PC-9 (cell line): ENCODE data around the gene SIAH3. TPM values are rescaled to one million over a fixed set of nuclear protein-coding genes. Genes with fewer than 3 reads are reported as not detected.

Source experiments
- BruUV-seq: library from RNA; stranded (reverse); fragments of 400-500 nt; replicated peaks from 2 replicates; lab custom pipeline; 2021; lab: Mats Ljungman, UMichigan
- CTCF ChIA-PET: fragments of 300-600 bp; sonication (Branson Sonifier 250); formaldehyde crosslinking; loops from one replicate; lab custom pipeline; 2022; ENCODE audit warnings: antibody characterized with exemption; lab: Charles Lee
- POLR2A ChIA-PET: fragments of 300-600 bp; sonication (Branson Sonifier 250); formaldehyde crosslinking; loops from one replicate; lab custom pipeline; 2022; ENCODE audit warnings: antibody characterized with exemption; ENCODE audit not compliant: unreplicated experiment; lab: Charles Lee
- DNase-seq, 2 experiments: peaks; one replicate each; pipeline versions ENCODE4 v3.0.0 to v3.0.0-alpha.2; 2015 to 2022; ENCODE audit warnings: mixed read lengths in 1 of 2
- H2AFZ ChIP-seq: fragments of 200-600 bp; sonication (generic); 2 replicates; pipeline ENCODE4 v1.8.1; 2017; ENCODE audit warnings: antibody characterized with exemption
- H3F3A ChIP-seq: fragments of 200-600 bp; sonication (generic); 2 replicates; pipeline ENCODE4 v1.8.1; 2017; ENCODE audit warnings: antibody characterized with exemption, mild to moderate bottlenecking, low read depth; ENCODE audit not compliant: insufficient read depth
- H3K27ac ChIP-seq: fragments of 200-600 bp; sonication (generic); 2 replicates; pipeline ENCODE4 v1.6.1; 2016; ENCODE audit warnings: mixed run types
- H3K27me3 ChIP-seq: fragments of 200-600 bp; sonication (generic); 2 replicates; pipeline ENCODE4 v1.6.1; 2016; ENCODE audit warnings: low read depth, mixed run types; ENCODE audit not compliant: insufficient read depth
- H3K36me3 ChIP-seq: fragments of 200-600 bp; sonication (generic); 2 replicates; pipeline ENCODE4 v1.6.1; 2016; ENCODE audit warnings: low read depth, mixed run types
- H3K4me1 ChIP-seq: fragments of 200-600 bp; sonication (generic); replicated peaks from 2 replicates; pipeline ENCODE4 v1.6.1; 2016; ENCODE audit warnings: mixed run types; ENCODE audit not compliant: insufficient read depth
- H3K4me2 ChIP-seq: fragments of 200-600 bp; sonication (generic); 2 replicates; pipeline ENCODE4 v1.6.1; 2017; ENCODE audit warnings: mixed run types
- H3K4me3 ChIP-seq: fragments of 200-600 bp; sonication (generic); 2 replicates; pipeline ENCODE4 v1.6.1; 2016; ENCODE audit warnings: mixed run types
- H3K79me2 ChIP-seq: fragments of 200-600 bp; sonication (generic); 2 replicates; pipeline ENCODE4 v1.6.1; 2017; ENCODE audit warnings: low read depth, mixed run types
- H3K9me2 ChIP-seq: fragments of 200-600 bp; sonication (generic); 2 replicates; pipeline ENCODE4 v1.8.1; 2017; ENCODE audit warnings: mild to moderate bottlenecking; ENCODE audit not compliant: insufficient read depth
- H3K9me3 ChIP-seq: fragments of 200-600 bp; sonication (generic); 2 replicates; pipeline ENCODE4 v1.8.1; 2016; ENCODE audit warnings: low read depth; ENCODE audit not compliant: insufficient read depth
- H4K20me1 ChIP-seq: fragments of 200-600 bp; sonication (generic); 2 replicates; pipeline ENCODE4 v1.8.1; 2017; ENCODE audit not compliant: insufficient read depth
- CTCF ChIP-seq: fragments of 200-600 bp; sonication (generic); conservative IDR thresholded peaks from 2 replicates; pipeline ENCODE4 v1.6.1; 2017; ENCODE audit warnings: mixed run types, antibody characterized with exemption, mild to moderate bottlenecking, moderate library complexity
- EZH2 ChIP-seq: fragments of 200-600 bp; sonication (generic); IDR thresholded peaks from 2 replicates; pipeline ENCODE4 v1.8.0; 2017; ENCODE audit warnings: antibody characterized with exemption, low read depth
- intact Hi-C: fragments of 100-400 bp; cut with micrococcal nuclease; formaldehyde crosslinking; loops from one replicate; pipeline ENCODE4 v1.10.0; 2022; ENCODE audit not compliant: unreplicated experiment
- total RNA-seq: library from RNA; stranded (reverse); gene quantifications from 2 replicates; pipeline ENCODE4 v1.2.3, GENCODE V29; 2021

SIAH3 gene
- total RNA-seq, 1 experiment from 2014 or later, result not detected

DNA sequence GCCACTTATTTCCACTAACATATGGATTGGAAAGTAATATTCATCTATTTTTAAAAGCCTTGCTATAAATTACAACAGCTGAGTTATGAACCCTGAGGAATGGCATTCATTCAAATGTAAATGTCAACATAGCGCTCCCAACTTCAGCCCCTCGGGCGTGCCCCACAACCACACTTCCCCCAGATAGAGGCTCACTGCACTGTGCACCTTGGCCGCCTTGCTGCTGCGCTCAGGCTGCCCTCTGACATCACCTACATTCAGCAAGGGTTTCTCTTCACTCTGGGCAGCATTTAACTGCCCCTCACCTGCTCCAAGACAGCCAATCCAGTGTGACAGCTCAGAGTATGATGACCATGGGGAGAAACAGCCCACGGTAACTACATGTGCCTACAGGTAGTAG, 35.1 kb downstream of the SIAH3 start:
- BruUV-seq, result no TSS peak
- no peak overlapping the region for H3K4me2 ChIP-seq
- H3K4me1 ChIP-seq, result no peaks in the 10 kb centered on the region
- H3K27ac ChIP-seq, result no peak overlapping the region
- ChIA-PET CTCF (no interaction called here), POLR2A (no interaction called here)
- H2AFZ ChIP-seq, result no peak overlapping the region
- no peaks in the 10 kb centered on the region for H3K79me2 ChIP-seq
- intact Hi-C loops, result no loop called here
- no peaks in the 10 kb centered on the region for H3K9me3 ChIP-seq
- H3K27me3 ChIP-seq, result peaks cover 59% of the 10 kb centered on the region
- DNase-seq, result no peak
- no peak overlapping the region for H3K4me3 ChIP-seq
- no peaks in the 10 kb centered on the region for H4K20me1 ChIP-seq
- H3K9me2 ChIP-seq, result no peaks in the 10 kb centered on the region
- TF ChIP-seq CTCF (no peak), EZH2 (no peak)
- no peaks in the 10 kb centered on the region for H3F3A ChIP-seq
- H3K36me3 ChIP-seq, result no peaks in the 10 kb centered on the region

DNA sequence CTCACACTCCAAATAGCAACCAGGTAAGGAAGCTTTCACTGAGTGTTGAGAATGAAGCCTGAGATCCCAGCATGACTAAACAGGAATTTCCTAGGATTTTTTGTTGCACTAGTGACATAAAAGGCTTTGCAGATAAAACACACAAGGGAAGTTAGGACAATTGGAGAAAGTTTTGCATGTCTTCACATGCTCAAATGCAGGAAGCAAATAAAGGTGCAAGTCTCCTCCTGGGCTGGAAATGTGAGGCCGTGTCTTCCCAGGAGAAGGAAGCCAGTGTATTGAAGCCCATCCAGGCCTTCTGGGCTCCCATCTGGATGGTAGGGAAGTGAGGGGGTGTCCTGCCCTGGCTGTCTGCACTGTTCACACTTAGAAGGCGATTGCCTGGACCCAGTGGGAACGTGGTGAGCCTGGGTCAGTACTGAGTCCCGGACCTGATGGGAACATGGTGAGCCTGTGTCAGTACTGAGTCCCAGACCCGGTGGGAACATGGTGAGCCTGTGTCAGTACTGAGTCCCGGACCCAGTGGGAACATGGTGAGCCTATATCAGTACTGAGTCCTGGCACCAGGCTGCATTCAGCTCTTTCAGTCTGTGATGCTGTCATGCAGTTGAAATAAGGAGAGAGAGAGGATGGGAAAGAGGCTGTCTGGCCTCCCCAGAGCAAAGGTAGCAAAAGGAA, 38.7 kb downstream of the SIAH3 start:
- BruUV-seq, result no TSS peak
- H4K20me1 ChIP-seq, result no peaks in the 10 kb centered on the region
- no peaks in the 10 kb centered on the region for H3K4me1 ChIP-seq
- no peaks in the 10 kb centered on the region for H3K79me2 ChIP-seq
- TF ChIP-seq EZH2 (no peak), CTCF (no peak)
- no peak overlapping the region for H2AFZ ChIP-seq
- H3K9me2 ChIP-seq, result no peaks in the 10 kb centered on the region
- intact Hi-C loops, result no loop called here
- no peaks in the 10 kb centered on the region for H3K9me3 ChIP-seq
- H3F3A ChIP-seq, result no peaks in the 10 kb centered on the region
- peaks cover 39% of the 10 kb centered on the region for H3K27me3 ChIP-seq
- CTCF ChIA-PET, result no interaction called here
- POLR2A ChIA-PET, result no interaction called here
- H3K36me3 ChIP-seq, result no peaks in the 10 kb centered on the region
- no peak overlapping the region for H3K4me2 ChIP-seq
- H3K4me3 ChIP-seq, result no peak overlapping the region
- DNase-seq, result no peak
- no peak overlapping the region for H3K27ac ChIP-seq

DNA sequence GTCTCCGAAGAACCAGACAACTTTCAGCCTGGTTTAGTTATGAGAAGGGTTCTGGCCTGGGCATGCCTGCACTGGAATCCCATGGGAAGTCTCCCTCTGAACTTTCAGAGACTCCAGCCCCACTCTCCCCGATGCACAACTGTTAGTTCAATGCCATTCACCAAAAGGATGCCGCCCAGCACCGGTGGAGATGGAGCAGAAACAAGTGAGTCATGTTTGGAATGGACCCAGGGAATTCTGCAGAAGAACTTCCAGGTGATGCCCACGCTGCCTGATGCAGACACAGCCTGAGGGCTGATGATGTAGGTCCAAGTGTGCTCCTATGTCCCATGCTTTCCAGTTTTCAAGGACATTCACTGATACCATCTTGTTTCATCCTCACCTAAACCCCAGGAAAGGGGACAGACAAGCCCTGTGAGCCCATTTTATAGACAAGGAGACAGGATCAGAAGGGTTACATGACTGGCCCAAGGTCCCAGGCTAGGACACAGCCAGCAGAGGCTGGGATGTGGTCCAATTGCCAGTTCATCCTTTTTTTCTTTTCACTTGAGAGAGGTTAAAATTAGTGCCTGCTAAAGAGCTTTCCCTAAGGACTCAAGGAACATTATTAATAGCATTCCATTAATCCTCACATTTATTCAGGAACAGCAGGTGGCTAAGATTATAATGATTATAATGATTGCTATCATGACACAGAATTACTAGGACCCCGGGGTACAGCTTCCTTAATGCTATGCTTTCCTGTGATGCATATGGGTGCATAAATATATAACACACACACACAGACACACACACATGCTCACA, 39.5 kb downstream of the SIAH3 start:
- POLR2A ChIA-PET, result no interaction called here
- no TSS peak for BruUV-seq
- H3F3A ChIP-seq, result no peaks in the 10 kb centered on the region
- H3K4me1 ChIP-seq, result no peaks in the 10 kb centered on the region
- no peaks in the 10 kb centered on the region for H3K79me2 ChIP-seq
- no peak overlapping the region for H2AFZ ChIP-seq
- no peaks in the 10 kb centered on the region for H3K36me3 ChIP-seq
- no peak overlapping the region for H3K4me3 ChIP-seq
- no peak overlapping the region for H3K27ac ChIP-seq
- no peaks in the 10 kb centered on the region for H3K9me2 ChIP-seq
- CTCF ChIA-PET, result no interaction called here
- intact Hi-C loops, result no loop called here
- no peak overlapping the region for H3K4me2 ChIP-seq
- no peaks in the 10 kb centered on the region for H4K20me1 ChIP-seq
- peaks cover 39% of the 10 kb centered on the region for H3K27me3 ChIP-seq
- no peak for DNase-seq
- H3K9me3 ChIP-seq, result no peaks in the 10 kb centered on the region
- no peak for TF ChIP-seq CTCF
- TF ChIP-seq EZH2, result no peak
